Stimulated activated CD4-positive, alpha-beta T cell treated with anti-CD3 and anti-CD28 coated beads, Interleukin-4, amount 100 ng/mL, for 48 hours (primary cell): ENCODE results near the gene BNC2.

ENCODE experiments used
- DNase-seq, 2 donors: peaks; one replicate each; pipeline ENCODE4 v3.0.0-alpha.2; 2020; ENCODE audit warnings: low read depth in 2 of 2

BNC2 gene

DNA sequence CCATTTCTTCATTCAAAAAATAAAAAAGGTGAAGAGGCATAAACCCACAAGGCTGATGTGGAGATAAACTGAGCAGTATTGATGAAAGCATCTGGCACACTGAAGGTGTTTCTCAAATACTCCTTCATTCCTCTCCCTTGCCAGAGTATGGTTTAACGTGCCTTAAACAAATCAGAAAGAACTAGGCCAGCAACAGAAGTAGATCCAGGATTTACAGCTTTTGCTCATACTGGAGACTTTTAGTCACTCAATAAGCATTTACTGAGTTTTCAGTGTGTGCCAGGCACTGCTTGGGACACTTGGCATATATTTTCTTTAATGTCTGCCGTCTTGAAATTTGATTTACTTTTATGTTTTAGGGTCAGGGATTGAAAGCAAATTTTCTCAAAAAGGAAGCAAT is 53.0 kb downstream of the BNC2 start:
- DNase-seq = no peak

DNA sequence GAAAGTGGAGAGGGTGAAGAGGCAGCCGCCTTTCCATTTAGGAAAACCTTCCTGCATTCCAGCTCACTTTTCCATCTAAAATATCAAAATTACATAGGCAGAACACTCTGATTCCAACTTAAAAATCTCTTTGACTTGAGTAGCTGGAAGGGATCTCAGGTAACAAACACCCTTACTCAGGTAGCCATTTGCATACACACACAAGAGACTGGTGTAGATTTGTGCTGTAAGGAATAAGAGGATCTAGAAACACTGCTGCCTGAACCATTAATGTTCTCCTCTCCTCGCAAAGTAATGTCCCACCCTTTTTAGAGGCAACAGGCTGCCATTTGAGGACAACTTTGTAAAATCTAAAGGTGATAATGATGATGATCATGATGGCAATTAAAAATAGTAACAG is 53.5 kb downstream of the BNC2 start:
- DNase-seq = no peak

DNA sequence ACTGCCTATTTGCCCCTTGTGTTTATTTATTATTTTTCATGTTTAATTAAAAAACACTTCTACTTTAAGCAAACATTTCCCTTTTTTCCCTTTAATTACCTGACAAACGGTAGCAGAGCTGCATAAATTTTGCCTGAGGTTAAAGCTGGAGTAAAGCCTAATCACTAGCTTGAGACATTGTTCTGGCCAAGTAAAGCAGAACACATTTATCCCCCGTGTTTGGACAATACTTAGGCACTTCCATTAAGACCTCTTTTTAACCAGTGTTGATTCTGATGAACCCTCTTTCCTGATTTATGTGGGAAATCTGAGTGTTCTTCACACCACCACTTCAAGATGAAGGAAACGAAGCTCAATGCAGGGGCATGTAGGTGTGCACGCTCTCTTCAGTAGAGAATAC is 54.5 kb downstream of the BNC2 start:
- no peak for DNase-seq

DNA sequence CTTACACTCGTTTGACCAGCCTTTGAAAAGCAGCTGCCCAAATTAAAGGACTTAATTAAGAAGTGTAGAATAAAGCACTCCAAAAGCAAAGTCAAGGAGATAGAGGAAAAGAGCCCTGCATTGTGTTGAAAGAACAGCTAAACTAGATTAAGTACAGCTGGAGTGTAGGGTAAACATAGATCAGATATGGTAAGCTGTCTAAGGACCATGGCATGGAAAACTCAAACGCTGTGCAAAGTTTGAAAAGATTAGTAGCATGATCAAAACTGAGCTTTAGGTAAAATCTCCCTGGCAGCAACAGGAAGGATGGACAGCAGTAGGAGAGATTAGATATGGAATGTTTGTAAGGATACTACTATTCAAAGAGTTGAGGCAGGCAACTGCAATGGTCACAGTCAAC is 55.4 kb downstream of the BNC2 start:
- DNase-seq = no peak

DNA sequence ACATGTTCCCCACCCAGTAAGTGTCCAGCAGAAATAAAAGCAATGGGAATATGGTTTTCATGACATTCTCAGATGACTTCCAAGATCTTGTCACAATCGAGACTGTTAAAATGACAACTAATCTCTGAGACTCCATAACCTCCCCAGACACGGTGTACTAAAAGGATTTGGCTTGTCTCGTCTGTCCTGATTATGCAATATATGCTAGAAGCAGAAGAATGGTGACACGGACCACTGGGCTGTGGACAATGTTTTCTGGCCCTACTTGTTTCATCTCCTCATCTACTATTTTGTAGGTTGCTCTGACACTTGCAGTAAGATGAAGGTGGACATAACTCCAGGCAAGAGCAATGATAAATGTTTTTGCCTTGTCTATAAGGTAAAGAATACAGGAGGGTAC is 56.6 kb downstream of the BNC2 start:
- no peak for DNase-seq

DNA sequence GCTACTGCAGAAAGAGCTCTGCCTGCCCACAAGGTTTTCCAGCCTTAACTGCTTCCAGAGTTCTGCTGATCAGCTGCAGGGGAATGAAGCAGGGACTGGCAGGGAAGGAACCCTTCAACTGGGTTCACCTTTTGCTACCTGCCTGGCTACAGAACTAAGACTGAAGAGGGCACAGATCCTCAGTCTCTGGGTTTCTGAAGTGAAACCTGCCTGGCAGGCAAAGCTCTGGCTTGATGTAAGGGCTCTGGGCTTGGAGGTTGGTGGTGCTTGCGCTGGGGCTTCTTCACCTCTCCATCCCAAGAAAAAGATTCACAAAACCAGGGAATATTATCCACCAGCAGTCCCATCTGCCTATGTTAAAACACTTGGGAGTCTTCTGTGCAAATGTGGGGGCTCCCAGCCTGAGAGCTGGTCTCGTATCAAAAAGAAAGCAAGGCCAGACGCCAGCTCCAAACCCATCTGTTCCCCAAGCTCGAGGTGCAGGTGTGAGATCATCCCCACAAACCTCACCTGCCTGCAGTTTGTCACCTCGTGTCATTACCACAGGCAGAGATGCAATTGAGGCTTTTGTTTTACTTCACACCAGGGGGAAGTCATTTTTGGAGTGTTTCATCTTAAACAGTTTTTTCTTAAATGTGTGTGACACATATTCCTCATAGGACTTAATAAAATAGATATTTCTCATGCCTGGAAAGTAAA is 58.3 kb downstream of the BNC2 start:
- DNase-seq = no peak

DNA sequence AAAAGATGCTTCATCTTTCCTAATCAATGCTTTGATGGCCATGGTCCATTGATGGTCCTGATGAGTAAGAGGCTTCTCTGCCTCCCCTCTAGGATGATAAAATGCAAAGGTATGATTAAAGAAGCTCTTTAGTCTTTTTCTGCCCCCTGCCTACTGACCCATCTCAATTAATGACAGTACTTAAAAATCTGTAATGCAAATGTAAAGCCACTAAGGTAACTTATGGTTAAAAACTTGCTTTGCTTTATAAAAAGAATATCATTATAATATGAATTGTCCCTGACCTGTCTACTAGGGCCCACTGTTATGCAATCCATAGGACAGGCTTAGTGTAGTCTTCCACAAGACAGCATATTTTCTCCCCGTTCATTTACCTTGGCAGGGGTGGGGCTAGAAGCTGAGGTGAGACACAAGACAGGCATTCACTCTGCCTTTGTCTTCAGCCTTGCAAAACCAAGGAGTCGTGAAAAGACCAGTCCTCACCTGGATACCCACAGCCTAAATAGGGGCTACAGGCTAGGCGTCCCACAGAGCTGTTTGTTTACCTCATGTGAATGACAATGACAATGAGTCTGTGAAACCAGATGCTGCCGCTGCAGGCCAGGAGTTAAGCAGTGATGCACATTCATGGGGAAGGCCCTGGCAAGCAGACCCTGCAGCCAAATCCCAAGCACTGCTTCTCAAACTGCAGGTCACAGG is 60.4 kb downstream of the BNC2 start:
- DNase-seq = no peak

DNA sequence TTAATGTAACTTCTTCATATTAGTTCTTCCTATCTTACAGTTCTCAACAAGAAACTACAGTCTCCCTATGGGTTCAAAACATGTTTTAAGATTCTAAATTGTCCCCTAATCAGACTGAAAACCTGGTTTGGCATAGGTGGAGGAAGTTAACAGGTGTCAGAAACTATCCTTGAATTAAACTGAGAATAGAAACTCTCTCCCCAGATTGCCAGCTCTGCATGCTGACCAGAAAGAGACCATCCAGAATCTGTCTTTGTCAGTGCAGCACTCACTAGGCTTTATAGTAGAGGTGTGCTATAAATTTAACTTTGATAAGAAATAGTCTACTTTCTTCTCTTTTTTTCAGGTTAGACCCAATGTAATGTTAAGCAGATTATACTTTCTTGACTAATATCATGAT is 63.8 kb downstream of the BNC2 start:
- DNase-seq = no peak

DNA sequence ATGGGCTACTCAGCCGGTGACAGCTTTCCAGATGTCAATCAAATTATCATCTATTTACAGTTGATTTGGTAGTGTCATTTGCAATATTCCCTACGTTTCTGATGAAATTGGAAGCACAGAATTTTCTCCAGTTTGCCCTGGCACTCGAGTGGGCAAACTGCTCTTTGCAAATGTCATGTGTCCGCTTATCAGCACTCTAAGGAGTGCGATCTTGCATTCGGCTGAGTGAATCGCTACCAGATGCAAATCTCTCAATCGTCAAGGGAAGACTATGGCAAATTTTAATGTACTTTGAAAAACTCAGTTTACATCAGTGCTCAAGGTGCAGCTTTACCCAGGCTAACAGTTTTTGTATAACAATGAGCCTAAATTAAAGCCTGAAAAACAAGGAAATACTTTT is 66.8 kb downstream of the BNC2 start:
- no peak for DNase-seq

DNA sequence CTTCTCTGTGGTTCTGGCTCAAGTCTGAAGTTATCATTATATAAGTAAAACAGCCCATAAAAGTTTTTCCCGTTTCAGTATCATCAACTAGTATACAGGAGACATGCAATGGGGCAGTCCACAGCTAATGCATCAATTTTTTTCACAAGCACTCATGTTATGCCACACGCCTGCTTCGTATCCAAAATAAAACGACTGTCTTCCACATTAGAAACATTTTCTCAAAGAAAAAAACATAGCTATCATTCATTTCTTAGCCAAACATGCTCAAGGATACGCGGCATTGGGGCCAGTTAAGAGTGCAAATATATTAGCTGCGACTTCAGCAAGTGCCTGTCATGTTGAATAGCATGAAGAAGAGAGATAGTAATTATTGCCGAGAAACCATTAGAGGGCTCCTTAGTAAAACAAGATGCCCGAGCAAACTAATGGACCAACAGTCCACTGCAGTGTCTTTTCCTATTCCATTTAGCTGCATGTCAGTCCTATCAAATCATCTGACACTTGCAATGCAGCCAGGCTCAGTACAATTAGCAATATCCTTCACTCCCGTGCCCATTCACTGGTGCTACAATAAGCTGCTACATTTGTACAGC is 68.5 kb downstream of the BNC2 start:
- no peak for DNase-seq

DNA sequence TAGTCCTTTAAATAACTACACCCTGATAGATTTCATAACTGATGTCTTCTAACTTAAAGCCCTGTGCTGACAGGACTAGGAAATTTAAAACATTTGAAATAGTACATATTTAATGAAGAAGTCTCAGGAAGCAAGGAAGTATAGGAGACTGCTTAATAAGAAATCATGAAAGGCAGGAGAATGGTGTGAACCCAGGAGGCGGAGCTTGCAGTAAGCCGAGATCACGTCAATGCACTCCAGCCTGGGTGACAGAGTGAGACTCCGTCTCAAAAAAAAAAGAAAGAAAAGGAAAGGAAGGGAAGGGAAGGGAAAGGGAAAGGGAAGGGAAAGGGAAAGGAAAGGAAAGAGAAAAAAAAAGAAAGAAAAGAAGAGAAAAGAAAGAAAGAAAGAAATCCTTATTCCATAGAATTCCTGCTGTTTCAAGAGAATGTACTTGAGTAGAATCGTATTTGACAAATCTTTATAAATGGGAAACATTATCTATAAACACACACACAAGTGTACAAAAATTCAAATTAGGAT is 74.1 kb downstream of the BNC2 start:
- no peak for DNase-seq

DNA sequence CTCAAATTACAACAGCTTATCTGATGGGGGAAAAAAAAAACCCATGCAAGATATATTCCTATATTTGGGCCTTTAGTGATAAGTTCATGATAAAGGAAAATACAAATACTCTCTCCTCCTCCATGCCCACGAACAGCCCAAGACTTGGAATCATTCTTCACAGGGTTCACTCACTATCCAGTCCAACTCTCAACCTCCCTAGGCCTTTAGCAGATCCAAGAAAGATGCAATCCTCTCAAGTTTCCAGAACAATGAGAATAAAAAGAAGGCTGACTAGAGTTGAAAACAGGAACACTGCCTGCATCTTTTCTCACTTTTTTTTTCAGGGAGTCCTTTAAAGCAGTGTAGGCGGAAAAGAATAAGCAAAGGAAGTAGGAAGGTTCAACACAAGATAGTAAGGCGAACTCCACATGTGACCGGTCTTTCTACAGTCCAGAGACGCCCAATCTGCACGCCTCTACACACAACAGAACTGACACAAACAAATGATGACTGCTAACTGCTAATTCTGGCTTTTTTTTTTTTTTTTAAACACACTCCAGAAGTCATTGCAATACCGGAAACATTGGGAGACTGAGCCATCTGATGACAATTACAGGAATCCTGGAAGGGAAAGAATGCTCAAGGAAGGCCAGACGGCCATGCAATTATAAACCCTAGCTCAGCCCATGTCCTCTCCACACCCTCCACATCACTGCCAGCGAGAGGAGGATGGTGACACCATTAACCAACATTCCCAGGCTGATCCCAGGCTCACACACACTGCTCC is 75.4 kb downstream of the BNC2 start:
- no peak for DNase-seq

DNA sequence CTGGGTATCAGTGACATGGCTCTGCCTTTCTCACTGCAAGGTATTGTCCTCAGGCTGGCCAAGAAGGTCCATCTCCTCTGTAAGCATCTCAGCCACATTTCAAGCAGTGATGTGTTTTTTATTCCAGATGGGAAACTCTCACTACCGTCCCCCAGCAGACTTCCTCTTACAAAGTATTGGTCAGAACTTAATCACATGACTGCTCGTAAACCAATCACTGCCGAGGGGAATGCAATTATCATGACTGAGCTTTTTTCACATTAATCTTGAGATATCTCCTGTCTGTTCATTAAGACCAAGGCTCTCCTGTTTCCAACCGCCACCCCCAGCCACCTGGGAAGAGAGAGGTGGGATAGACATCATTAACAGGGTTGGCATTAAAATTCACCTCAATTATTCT is 76.4 kb downstream of the BNC2 start:
- DNase-seq = no peak

DNA sequence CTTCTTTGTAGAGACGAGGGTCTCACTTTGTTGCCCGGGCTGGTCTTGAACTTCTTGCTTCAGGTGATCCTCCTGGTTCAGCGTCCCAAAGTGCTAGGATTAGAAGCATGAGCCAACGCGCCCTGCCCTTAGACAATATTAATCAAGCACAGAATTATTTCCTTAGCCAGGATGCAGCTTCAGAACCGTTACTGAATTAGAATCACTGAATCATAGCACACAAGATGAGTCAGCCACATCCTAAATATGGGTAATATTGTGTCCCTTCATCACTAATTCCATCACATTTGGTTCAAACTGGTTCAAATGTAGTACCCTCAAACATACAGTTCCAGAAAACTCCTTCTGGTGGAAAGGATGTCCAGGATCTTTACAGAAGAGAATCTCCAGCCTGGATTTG is 82.7 kb downstream of the BNC2 start:
- DNase-seq = no peak

DNA sequence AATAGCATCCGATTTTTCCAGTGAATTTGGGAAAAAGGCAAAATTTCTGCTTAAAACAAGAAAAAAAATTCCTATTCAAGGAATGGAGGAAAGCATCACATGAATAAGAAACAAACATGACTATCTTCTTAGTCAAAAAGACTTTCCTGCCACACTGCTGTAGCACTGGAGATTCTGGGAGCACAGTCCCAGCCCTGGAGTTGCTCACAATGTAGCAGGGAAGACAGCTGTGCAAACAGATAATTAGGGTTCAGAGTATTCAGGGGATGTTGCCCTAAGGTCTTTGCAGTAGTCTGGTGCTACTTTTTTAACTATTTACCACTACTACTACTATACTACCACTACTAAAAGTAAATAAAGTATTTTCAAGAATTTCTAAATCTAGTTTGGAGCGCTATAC is 86.5 kb downstream of the BNC2 start:
- no peak for DNase-seq

DNA sequence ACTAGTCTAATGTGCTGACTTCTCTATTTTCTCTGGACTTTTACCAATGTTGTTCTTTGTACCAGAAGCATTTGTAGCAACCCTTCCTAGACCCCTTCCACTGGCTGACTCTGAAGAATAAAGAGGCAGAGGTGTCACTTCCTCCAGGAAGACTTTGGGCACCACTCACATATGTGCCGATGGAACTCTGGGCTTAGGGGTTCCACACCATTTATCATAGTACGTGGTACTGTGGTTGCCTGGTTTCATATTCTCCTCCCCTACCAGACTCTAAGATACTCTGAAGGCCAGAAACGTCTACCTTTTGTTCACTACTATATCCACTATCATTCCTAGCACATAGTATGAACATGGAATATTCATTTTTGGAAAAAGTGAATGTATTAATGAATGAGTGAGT is 88.0 kb downstream of the BNC2 start:
- no peak for DNase-seq

DNA sequence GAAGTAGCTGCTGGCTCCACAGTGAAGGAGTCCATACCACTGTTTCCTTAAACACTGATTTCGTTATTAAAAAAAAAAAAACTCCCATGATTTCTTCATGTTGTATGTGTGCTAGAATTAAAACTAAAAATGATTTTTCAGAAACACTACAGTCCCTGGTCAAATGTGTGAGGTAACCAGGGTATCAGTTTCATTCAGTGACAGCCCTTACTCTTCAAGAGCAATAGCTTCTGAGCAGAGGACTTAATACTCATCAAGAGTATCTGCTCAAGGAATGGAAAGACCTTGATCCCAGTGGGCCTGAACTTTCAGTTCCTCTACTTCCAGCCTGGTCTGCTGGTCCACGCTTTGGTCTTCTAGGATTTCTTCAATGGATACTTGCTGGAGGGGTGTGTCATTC is 95.1 kb downstream of the BNC2 start:
- no peak for DNase-seq

DNA sequence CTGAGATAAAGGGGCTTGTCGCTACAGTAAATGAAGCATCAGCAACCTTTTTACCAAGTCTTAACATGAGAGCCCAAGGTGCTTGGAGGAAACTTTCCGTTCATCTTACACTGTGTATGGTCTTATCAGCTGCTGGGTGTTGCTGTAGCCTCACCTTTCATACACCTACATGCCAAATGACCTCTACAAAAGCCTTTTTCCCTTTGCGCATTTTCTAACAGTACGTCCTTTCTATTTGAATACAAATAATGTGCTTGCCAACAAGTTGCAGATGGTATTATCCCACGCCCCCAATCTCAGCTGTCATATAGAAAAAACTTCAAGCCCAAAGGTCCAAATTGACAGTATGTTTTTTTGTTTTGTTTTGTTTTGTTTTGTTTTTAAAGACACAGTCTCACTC is 96.9 kb downstream of the BNC2 start:
- no peak for DNase-seq

DNA sequence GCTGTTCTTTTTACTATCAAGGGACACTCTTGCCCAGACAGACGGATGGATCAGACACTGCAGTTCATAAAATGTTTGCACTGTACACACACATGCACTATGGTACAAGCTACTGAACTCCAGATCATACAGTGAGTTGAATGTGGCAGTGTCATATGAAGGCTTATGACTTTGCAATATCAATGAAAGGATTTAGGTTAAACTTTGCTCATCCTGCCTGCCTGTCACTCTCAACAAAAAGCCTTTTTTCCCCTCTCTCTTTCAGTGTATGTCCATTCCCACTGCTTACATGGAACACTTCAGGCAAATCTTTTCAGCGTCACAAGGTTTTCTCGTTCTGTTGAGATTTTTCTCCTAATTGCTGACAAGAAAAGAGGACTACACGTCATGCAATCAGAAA is 97.4 kb downstream of the BNC2 start:
- DNase-seq = no peak

DNA sequence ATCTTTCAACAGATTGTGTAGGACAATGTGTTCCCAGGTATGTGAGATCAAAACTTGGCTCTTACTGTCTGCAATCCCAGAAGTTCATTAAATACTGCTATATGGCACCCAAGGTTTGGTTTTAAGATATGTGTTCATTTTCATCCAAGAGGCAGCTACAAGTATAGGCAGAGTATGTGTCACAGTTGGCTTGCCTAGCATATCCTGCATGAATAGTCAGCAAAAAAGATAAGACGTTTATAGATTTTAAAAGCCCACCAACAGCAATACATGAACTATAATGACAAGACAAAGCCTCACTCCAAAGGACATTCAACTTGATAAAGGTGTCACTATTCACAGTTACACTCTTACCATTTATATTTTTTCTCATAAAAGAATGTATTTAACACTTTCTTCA is 99.1 kb downstream of the BNC2 start:
- DNase-seq = no peak

DNA sequence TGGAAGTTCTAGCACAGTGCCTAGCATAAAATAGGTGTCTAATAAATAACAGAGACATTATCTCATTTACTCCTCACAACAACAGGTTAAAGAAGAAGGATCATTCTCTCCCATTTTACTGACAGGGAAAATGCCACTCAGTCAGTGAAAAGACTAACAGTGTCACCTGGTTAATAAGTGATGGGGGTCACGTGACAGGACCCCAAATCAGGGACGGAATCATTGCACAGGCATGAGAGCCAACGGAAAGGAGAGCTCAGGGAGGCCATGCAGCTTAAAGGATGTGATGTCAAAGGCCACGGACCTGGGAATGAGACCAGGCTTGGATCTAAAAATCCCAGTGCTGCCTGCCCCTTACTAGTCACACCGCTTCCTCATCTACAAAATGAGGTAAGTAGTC is 101.2 kb downstream of the BNC2 start:
- no peak for DNase-seq

DNA sequence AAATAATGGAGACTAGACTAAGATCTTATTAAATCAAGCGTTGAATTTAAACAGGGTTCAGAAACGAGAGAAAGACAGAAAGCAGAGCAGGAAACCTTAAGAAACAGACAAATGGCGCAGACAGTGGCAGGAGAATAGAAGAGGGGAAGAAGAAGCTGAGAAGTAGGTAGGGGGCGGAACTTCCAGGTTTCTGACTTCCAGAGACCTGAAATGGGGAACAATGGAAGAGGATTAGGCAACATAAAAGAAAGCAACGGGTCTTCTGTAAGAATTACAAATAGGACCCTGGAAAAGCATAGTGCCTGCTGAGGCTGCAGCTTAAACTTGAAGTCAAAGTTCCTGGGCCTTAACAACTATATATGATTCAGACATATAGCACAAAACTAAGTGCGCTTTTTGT is 101.7 kb downstream of the BNC2 start:
- no peak for DNase-seq

DNA sequence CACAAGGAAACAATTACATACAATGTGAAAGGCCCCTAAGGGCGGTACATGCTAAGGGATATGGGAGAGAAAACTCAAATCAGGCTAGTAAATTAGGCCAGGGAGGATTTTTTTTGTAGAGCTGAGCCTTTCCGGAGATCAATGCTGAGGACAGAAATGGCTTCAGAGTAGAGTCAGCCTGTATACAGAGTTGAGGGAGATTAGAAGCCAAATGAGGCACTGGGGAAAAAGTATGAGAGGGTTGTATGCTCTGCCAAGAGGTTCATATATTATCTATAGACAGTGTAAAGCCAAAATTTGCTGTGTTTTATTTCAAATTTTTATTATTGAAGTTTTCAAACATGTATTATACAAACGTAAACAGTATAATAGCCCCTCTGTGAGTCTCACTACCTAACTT is 103.1 kb downstream of the BNC2 start:
- DNase-seq = no peak
